ENCODE data around the gene BCL10.

The BCL10 gene

GRCh38 chr1:85276215-85276977, at the start of gene BCL10:
TSS of gene BCL10 (minus strand) at chr1:85276632. CDS start at chr1:85276352, 280 bp downstream.
- DNase-seq (ENCODE audit: low spot score), result peak; percentile 90

- no peak for DNase-seq (ENCODE audit: low spot score)
Measured at GRCh38 chr1:85325920-85326319, 49.5 kb upstream of the BCL10 start.

GRCh38 chr1:85323770-85324169, 47.3 kb upstream of the BCL10 start:
- no peak for DNase-seq (ENCODE audit: low spot score)

GRCh38 chr1:85322655-85323054, 46.2 kb upstream of the BCL10 start:
- DNase-seq (ENCODE audit: low spot score), result no peak

GRCh38 chr1:85321237-85321964, 45.0 kb upstream of the BCL10 start:
- DNase-seq (ENCODE audit: low spot score), result peak; percentile 52

GRCh38 chr1:85320371-85321131, 44.1 kb upstream of the BCL10 start:
- peak; percentile 31 for DNase-seq (ENCODE audit: low spot score)

- DNase-seq (ENCODE audit: low spot score), result no peak
Measured at GRCh38 chr1:85319931-85320330, 43.5 kb upstream of the BCL10 start.

- no peak for DNase-seq (ENCODE audit: low spot score)
Measured at GRCh38 chr1:85319491-85319890, 43.1 kb upstream of the BCL10 start.

GRCh38 chr1:85318217-85318616, 41.8 kb upstream of the BCL10 start:
- DNase-seq (ENCODE audit: low spot score), result no peak

- DNase-seq (ENCODE audit: low spot score), result no peak
Measured at GRCh38 chr1:85317560-85317959, 41.1 kb upstream of the BCL10 start.

GRCh38 chr1:85316321-85316720, 39.9 kb upstream of the BCL10 start:
- no peak for DNase-seq (ENCODE audit: low spot score)

- no peak for DNase-seq (ENCODE audit: low spot score)
Measured at GRCh38 chr1:85315789-85316188, 39.4 kb upstream of the BCL10 start.

GRCh38 chr1:85314726-85315125, 38.3 kb upstream of the BCL10 start:
- no peak for DNase-seq (ENCODE audit: low spot score)

- DNase-seq (ENCODE audit: low spot score), result peak; percentile 63
Measured at GRCh38 chr1:85313888-85314696, 37.7 kb upstream of the BCL10 start.

GRCh38 chr1:85311818-85312217, 35.4 kb upstream of the BCL10 start:
- no peak for DNase-seq (ENCODE audit: low spot score)

GRCh38 chr1:85308833-85309350, 32.5 kb upstream of the BCL10 start:
- DNase-seq (ENCODE audit: low spot score), result no peak

GRCh38 chr1:85307987-85308832, 31.8 kb upstream of the BCL10 start:
- peak; percentile 45 for DNase-seq (ENCODE audit: low spot score)

GRCh38 chr1:85306236-85306635, 29.8 kb upstream of the BCL10 start:
- DNase-seq (ENCODE audit: low spot score), result no peak

GRCh38 chr1:85303440-85304162, 27.2 kb upstream of the BCL10 start:
- DNase-seq (ENCODE audit: low spot score), result no peak

GRCh38 chr1:85300140-85300539, 23.7 kb upstream of the BCL10 start:
- DNase-seq (ENCODE audit: low spot score), result no peak
